HepG2 (cell line): ENCODE results near the gene HLA-DMB. TPM values are rescaled to one million over a fixed set of nuclear protein-coding genes. Genes with fewer than 3 reads are reported as not detected.
A peak's percentile ranks its signal among the peaks of the same experiment; 100 is the strongest.

Experiments
- CHD2 ChIP-seq: IDR thresholded peaks from 2 replicates; pipeline ENCODE4 v1.6.1; 2011; ENCODE audit warnings: low read depth, low read length, improper control_type of control experiment
- DMAP1 ChIP-seq: IDR thresholded peaks from 2 replicates; pipeline ENCODE4 v1.6.1; 2016
- GTF3A ChIP-seq: sonication (generic); formaldehyde crosslinking; conservative IDR thresholded peaks from 2 replicates; pipeline ENCODE4 v1.4.0; 2020; ENCODE audit warnings: mild to moderate bottlenecking, missing genetic modification reagents
- IKZF4 ChIP-seq: sonication (generic); formaldehyde crosslinking; IDR thresholded peaks from 2 replicates; pipeline ENCODE4 v1.5.1; 2020; ENCODE audit warnings: borderline replicate concordance, mild to moderate bottlenecking, low read depth, missing genetic modification reagents; ENCODE audit errors: not compliant biosample characterization
- KMT2A ChIP-seq: sonication (generic); formaldehyde crosslinking; IDR thresholded peaks from 2 replicates; pipeline ENCODE4 v1.4.0; 2020; ENCODE audit warnings: missing genetic modification reagents
- KMT2B ChIP-seq: IDR thresholded peaks from 2 replicates; pipeline ENCODE4 v1.6.1; 2016; ENCODE audit warnings: missing genetic modification reagents, missing compliant biosample characterization
- SMAD3 ChIP-seq: sonication (generic); formaldehyde crosslinking; IDR thresholded peaks from 2 replicates; pipeline ENCODE4 v1.4.0; 2020; ENCODE audit warnings: missing genetic modification reagents
- TSC22D2 ChIP-seq: sonication (generic); formaldehyde crosslinking; IDR thresholded peaks from 2 replicates; pipeline ENCODE4 v1.5.1; 2020; ENCODE audit warnings: missing genetic modification reagents, mild to moderate bottlenecking, borderline replicate concordance
- ZNF337 ChIP-seq: sonication (generic); formaldehyde crosslinking; IDR thresholded peaks from 2 replicates; pipeline ENCODE4 v1.5.1; 2020; ENCODE audit warnings: missing genetic modification reagents, low read depth, mild to moderate bottlenecking, borderline replicate concordance
- ZNF343 ChIP-seq: sonication (generic); formaldehyde crosslinking; IDR thresholded peaks from 2 replicates; pipeline ENCODE4 v1.4.0; 2020; ENCODE audit warnings: mild to moderate bottlenecking, missing genetic modification reagents
- ZNF496 ChIP-seq: sonication (generic); formaldehyde crosslinking; IDR thresholded peaks from 2 replicates; pipeline ENCODE4 v1.8.1; 2023; ENCODE audit warnings: mild to moderate bottlenecking, moderate library complexity, missing genetic modification reagents; ENCODE audit not compliant: insufficient replicate concordance
- ZNF607 ChIP-seq: sonication (generic); formaldehyde crosslinking; IDR thresholded peaks from 2 replicates; pipeline ENCODE4 v1.5.1; 2020; ENCODE audit warnings: missing genetic modification reagents, mild to moderate bottlenecking, borderline replicate concordance
- ZNF713 ChIP-seq: sonication (generic); formaldehyde crosslinking; IDR thresholded peaks from 2 replicates; pipeline ENCODE4 v1.4.0; 2020; ENCODE audit warnings: mild to moderate bottlenecking, missing genetic modification reagents
- ZNF883 ChIP-seq: sonication (generic); formaldehyde crosslinking; IDR thresholded peaks from 2 replicates; pipeline ENCODE4 v1.5.1; 2020; ENCODE audit warnings: mild to moderate bottlenecking, missing genetic modification reagents; ENCODE audit errors: not compliant biosample characterization
- polyA plus RNA-seq, 8 experiments: library from polyadenylated mRNA; depleted of rRNA in 3 of 8; stranded (reverse) in 7 of 8; unstranded in 1 of 8; fragments of >200 nt; fragmentation: Illumina TruSeq in 4 of 8; extraction: Trizol in 4 of 8; gene quantifications; 2 replicates each; pipeline versions ENCODE4 v1.2.1 to v1.2.3, GENCODE V29; 2011 to 2016; ENCODE audit warnings: low read depth in 4 of 8, missing spikeins in 1 of 8, mixed read lengths in 1 of 8; ENCODE audit not compliant: insufficient read depth in 1 of 8
- total RNA-seq, 5 experiments: library from RNA; depleted of rRNA; stranded (reverse); fragments of >200 nt; fragmentation: Illumina TruSeq; extraction: Trizol; gene quantifications; 2 replicates each; pipeline ENCODE4 v1.2.3, GENCODE V29; 2016; ENCODE audit warnings: low read depth in 1 of 5
- TF ChIP-seq, protein P1 (sequence below): sonication (generic); formaldehyde crosslinking; IDR thresholded peaks from 2 replicates; pipeline ENCODE4 v1.4.0; 2020; ENCODE audit warnings: missing genetic modification reagents, borderline replicate concordance
- TF ChIP-seq, protein P2 (sequence below): sonication (generic); formaldehyde crosslinking; IDR thresholded peaks from 2 replicates; pipeline ENCODE4 v1.5.0; 2020; ENCODE audit warnings: missing genetic modification reagents
- TF ChIP-seq, protein P3 (sequence below): sonication (generic); formaldehyde crosslinking; IDR thresholded peaks from 2 replicates; pipeline ENCODE4 v1.5.1; 2020; ENCODE audit warnings: mild to moderate bottlenecking, missing genetic modification reagents
- TF ChIP-seq, protein P4 (sequence below), 2 experiments: IDR thresholded peaks; 2 replicates each; pipeline ENCODE4 v1.6.1; 2011 to 2012; ENCODE audit warnings: low read length in 2 of 2, borderline replicate concordance in 1 of 2, low read depth in 1 of 2, mild to moderate bottlenecking in 1 of 2, moderate library complexity in 1 of 2

Gene HLA-DMB
- total and polyA plus RNA-seq, 2 of the 13 experiments (the other 11 are each of a cell fraction or from before 2014, with no cell fraction given), result not detected

DNA sequence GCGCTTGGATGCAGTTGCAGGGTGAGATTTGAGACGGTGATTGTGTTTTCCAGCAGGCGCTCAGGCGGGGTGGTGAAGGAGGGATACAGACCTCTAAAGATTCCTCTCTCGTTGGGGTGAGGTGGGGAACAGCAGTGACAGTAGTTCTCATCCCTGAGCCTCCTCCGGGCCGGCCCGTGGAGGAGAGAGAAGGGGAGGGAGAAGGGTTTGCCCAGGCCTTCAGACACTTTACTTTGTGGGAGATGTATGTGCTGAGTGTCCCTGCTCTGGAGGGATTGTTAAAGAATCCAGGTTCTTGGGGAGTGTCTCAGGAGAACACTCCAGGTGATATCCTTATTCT, 45.9 kb downstream of the HLA-DMB start (continued):
- TF ChIP-seq, protein P1, sequence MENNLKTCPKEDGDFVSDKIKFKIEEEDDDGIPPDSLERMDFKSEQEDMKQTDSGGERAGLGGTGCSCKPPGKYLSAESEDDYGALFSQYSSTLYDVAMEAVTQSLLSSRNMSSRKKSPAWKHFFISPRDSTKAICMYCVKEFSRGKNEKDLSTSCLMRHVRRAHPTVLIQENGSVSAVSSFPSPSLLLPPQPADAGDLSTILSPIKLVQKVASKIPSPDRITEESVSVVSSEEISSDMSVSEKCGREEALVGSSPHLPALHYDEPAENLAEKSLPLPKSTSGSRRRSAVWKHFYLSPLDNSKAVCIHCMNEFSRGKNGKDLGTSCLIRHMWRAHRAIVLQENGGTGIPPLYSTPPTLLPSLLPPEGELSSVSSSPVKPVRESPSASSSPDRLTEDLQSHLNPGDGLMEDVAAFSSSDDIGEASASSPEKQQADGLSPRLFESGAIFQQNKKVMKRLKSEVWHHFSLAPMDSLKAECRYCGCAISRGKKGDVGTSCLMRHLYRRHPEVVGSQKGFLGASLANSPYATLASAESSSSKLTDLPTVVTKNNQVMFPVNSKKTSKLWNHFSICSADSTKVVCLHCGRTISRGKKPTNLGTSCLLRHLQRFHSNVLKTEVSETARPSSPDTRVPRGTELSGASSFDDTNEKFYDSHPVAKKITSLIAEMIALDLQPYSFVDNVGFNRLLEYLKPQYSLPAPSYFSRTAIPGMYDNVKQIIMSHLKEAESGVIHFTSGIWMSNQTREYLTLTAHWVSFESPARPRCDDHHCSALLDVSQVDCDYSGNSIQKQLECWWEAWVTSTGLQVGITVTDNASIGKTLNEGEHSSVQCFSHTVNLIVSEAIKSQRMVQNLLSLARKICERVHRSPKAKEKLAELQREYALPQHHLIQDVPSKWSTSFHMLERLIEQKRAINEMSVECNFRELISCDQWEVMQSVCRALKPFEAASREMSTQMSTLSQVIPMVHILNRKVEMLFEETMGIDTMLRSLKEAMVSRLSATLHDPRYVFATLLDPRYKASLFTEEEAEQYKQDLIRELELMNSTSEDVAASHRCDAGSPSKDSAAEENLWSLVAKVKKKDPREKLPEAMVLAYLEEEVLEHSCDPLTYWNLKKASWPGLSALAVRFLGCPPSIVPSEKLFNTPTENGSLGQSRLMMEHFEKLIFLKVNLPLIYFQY (CRISPR knock-in tag), result 0 out of 2 replicates have a peak, but pooled peaks have one; percentile 1
- TF ChIP-seq ZNF496 (CRISPR knock-in tag) (no peak), IKZF4 (CRISPR knock-in tag) (peak; percentile 7), ZNF713 (CRISPR knock-in tag) (0 out of 2 replicates have a peak, but pooled peaks have one; percentile 2), CHD2 (no peak), GTF3A (no peak), KMT2B (CRISPR knock-in tag) (no peak; the same call in 1 of the 2 replicates), SMAD3 (0 out of 2 replicates have a peak, but pooled peaks have one; percentile 4), ZNF607 (CRISPR knock-in tag) (no peak), DMAP1 (0 out of 2 replicates have a peak, but pooled peaks have one; percentile 5), ZNF343 (no peak), TSC22D2 (CRISPR knock-in tag) (no peak), ZNF337 (0 out of 2 replicates have a peak, but pooled peaks have one; percentile 23), KMT2A (CRISPR knock-in tag) (0 out of 2 replicates have a peak, but pooled peaks have one; percentile 29), ZNF883 (CRISPR knock-in tag) (no peak)
- TF ChIP-seq, protein P2, sequence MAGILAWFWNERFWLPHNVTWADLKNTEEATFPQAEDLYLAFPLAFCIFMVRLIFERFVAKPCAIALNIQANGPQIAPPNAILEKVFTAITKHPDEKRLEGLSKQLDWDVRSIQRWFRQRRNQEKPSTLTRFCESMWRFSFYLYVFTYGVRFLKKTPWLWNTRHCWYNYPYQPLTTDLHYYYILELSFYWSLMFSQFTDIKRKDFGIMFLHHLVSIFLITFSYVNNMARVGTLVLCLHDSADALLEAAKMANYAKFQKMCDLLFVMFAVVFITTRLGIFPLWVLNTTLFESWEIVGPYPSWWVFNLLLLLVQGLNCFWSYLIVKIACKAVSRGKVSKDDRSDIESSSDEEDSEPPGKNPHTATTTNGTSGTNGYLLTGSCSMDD (CRISPR knock-in tag), result no peak
- TF ChIP-seq, protein P3, sequence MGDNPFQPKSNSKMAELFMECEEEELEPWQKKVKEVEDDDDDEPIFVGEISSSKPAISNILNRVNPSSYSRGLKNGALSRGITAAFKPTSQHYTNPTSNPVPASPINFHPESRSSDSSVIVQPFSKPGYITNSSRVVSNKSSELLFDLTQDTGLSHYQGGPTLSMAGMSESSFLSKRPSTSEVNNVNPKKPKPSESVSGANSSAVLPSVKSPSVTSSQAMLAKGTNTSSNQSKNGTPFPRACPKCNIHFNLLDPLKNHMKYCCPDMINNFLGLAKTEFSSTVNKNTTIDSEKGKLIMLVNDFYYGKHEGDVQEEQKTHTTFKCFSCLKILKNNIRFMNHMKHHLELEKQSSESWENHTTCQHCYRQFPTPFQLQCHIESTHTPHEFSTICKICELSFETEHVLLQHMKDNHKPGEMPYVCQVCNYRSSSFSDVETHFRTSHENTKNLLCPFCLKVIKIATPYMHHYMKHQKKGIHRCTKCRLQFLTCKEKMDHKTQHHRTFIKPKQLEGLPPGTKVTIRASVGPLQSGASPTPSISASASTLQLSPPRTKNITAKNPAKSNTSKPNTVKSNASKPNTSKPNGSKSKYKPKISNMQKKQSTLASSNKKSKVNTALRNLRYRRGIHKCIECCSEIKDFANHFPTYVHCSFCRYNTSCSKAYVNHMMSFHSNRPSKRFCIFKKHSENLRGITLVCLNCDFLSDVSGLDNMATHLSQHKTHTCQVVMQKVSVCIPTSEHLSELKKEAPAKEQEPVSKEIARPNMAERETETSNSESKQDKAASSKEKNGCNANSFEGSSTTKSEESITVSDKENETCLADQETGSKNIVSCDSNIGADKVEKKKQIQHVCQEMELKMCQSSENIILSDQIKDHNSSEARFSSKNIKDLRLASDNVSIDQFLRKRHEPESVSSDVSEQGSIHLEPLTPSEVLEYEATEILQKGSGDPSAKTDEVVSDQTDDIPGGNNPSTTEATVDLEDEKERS (CRISPR knock-in tag), result no peak
- TF ChIP-seq, protein P4, sequence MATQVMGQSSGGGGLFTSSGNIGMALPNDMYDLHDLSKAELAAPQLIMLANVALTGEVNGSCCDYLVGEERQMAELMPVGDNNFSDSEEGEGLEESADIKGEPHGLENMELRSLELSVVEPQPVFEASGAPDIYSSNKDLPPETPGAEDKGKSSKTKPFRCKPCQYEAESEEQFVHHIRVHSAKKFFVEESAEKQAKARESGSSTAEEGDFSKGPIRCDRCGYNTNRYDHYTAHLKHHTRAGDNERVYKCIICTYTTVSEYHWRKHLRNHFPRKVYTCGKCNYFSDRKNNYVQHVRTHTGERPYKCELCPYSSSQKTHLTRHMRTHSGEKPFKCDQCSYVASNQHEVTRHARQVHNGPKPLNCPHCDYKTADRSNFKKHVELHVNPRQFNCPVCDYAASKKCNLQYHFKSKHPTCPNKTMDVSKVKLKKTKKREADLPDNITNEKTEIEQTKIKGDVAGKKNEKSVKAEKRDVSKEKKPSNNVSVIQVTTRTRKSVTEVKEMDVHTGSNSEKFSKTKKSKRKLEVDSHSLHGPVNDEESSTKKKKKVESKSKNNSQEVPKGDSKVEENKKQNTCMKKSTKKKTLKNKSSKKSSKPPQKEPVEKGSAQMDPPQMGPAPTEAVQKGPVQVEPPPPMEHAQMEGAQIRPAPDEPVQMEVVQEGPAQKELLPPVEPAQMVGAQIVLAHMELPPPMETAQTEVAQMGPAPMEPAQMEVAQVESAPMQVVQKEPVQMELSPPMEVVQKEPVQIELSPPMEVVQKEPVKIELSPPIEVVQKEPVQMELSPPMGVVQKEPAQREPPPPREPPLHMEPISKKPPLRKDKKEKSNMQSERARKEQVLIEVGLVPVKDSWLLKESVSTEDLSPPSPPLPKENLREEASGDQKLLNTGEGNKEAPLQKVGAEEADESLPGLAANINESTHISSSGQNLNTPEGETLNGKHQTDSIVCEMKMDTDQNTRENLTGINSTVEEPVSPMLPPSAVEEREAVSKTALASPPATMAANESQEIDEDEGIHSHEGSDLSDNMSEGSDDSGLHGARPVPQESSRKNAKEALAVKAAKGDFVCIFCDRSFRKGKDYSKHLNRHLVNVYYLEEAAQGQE (IDR thresholded peaks at IDR 0.05; ENCODE audit: borderline replicate concordance in 1 of 2, low read depth in 1 of 2, low read length in 2 of 2), result no peak
